Vagina (tissue), 2 donors: ENCODE results near the gene PRKAR1B. TPM values are rescaled to one million over a fixed set of nuclear protein-coding genes. Genes with fewer than 3 reads are reported as not detected.

ENCODE experiments used
- DNase-seq, 2 donors: peaks; one replicate each; pipeline ENCODE4 v3.0.0-alpha.2; 2017; ENCODE audit errors: extremely low spot score in 2 of 2
- H3K27ac ChIP-seq: fragments of 200-600 bp; sonication (generic); one replicate; pipeline ENCODE4 v1.5.1; 2019
- H3K27me3 ChIP-seq: fragments of 200-600 bp; sonication (generic); one replicate; pipeline ENCODE4 v1.5.1; 2019
- H3K36me3 ChIP-seq, 2 donors: fragments of 200-600 bp; sonication (generic); one replicate each; pipeline ENCODE4 v1.5.1; 2017 to 2019
- H3K4me1 ChIP-seq: fragments of 200-600 bp; sonication (generic); one replicate; pipeline ENCODE4 v1.5.1; 2019
- H3K4me3 ChIP-seq, 2 donors: fragments of 200-600 bp; sonication (generic); 1 replicate in 1 of 2; 2 replicates in 1 of 2; pipeline ENCODE4 v1.5.1; 2016 to 2019
- H3K9me3 ChIP-seq: fragments of 200-600 bp; sonication (generic); one replicate; pipeline ENCODE4 v1.5.1; 2019
- CTCF ChIP-seq, 3 experiments: fragments of 450-650 bp in 2 of 3; fragments of 200-600 bp in 1 of 3; sonication (generic) in 1 of 3; IDR thresholded peaks; one replicate each; pipeline ENCODE4 v1.5.1; 2017 to 2019; ENCODE audit warnings: antibody characterized with exemption in 3 of 3, mild to moderate bottlenecking in 2 of 3, moderate library complexity in 2 of 3
- POLR2A ChIP-seq, 2 donors: fragments of 450-650 bp; IDR thresholded peaks; one replicate each; pipeline ENCODE4 v1.6.1; 2017; ENCODE audit warnings: antibody characterized with exemption in 2 of 2, mild to moderate bottlenecking in 2 of 2, moderate library complexity in 2 of 2
- POLR2AphosphoS5 ChIP-seq, 2 donors: sonication (generic); formaldehyde crosslinking; IDR thresholded peaks; one replicate each; pipeline ENCODE4 v1.9.0; 2017; ENCODE audit warnings: antibody characterized with exemption in 2 of 2, mild to moderate bottlenecking in 2 of 2, low read depth in 1 of 2; ENCODE audit not compliant: insufficient read depth in 1 of 2
- intact Hi-C: fragments of 100-400 bp; cut with DNase I; formaldehyde crosslinking; loops from one replicate; pipeline ENCODE4 v1.15.1; 2023
- total RNA-seq: library from RNA; depleted of rRNA; stranded (reverse); fragments of >200 nt; gene quantifications from one replicate; pipeline ENCODE4 v1.2.3, GENCODE V29; 2016

PRKAR1B gene
- total RNA-seq, 1 donor from 2014 or later: 31.4 TPM

- no peak for DNase-seq
- Histone ChIP-seq H3K27ac (no peak overlapping the region), H3K4me1 (peaks cover 10% of the 10 kb centered on the region), H3K27me3 (no peaks in the 10 kb centered on the region), H3K4me3 (no peak overlapping the region), H3K9me3 (no peaks in the 10 kb centered on the region), H3K36me3 (no peaks in the 10 kb centered on the region)
- intact Hi-C loops: no loop called here
- TF ChIP-seq POLR2AphosphoS5 (IDR thresholded peaks at IDR 0.05; ENCODE audit: insufficient read depth in 1 of 2, low read depth in 1 of 2) (no peak), POLR2A (IDR thresholded peaks at IDR 0.05) (no peak), CTCF (IDR thresholded peaks at IDR 0.05) (no peak)
Measured at GRCh38 chr7:721619-722248, 5.3 kb downstream of the PRKAR1B start.

GRCh38 chr7:716636-717035 is 10.4 kb downstream of the PRKAR1B start:
- Histone ChIP-seq H3K27ac (no peak overlapping the region), H3K27me3 (no peaks in the 10 kb centered on the region), H3K36me3 (no peaks in the 10 kb centered on the region), H3K9me3 (no peaks in the 10 kb centered on the region), H3K4me3 (no peak overlapping the region), H3K4me1 (peaks cover 4% of the 10 kb centered on the region)
- TF ChIP-seq CTCF (IDR thresholded peaks at IDR 0.05) (no peak), POLR2AphosphoS5 (IDR thresholded peaks at IDR 0.05; ENCODE audit: insufficient read depth in 1 of 2, low read depth in 1 of 2) (no peak), POLR2A (IDR thresholded peaks at IDR 0.05) (no peak)
- DNase-seq: peak in 1 of 2 donors; percentile 61
- intact Hi-C loops: no loop called here

DNA sequence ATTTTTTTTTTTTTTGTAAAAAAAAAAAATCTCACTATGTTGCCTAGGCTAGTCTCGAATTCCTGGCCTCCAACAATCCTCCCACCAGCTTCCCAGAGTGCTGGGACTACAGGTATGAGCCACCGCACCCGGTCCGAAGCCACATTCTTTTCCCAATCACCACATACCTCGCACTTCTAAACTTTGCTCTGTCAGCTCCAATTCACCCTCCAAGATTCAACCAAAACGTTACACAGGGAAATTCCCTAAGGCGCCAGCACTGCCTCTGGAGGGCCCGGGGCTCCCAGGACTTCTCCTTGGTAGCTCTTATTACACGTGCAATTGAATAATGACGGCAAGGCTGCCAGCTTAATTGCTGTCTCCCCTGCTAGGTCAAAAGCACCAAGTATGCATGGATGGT is 10.9 kb downstream of the PRKAR1B start:
- H3K27ac ChIP-seq: no peak overlapping the region
- H3K4me3 ChIP-seq: no peak overlapping the region
- H3K27me3 ChIP-seq: no peaks in the 10 kb centered on the region
- intact Hi-C loops: no loop called here
- H3K36me3 ChIP-seq: no peaks in the 10 kb centered on the region
- DNase-seq: peak; percentile 46 to 69
- peaks cover 8% of the 10 kb centered on the region for H3K4me1 ChIP-seq
- H3K9me3 ChIP-seq: no peaks in the 10 kb centered on the region
- TF ChIP-seq POLR2A (IDR thresholded peaks at IDR 0.05): no peak
- TF ChIP-seq POLR2AphosphoS5 (IDR thresholded peaks at IDR 0.05; ENCODE audit: insufficient read depth in 1 of 2, low read depth in 1 of 2): no peak
- no peak for TF ChIP-seq CTCF (IDR thresholded peaks at IDR 0.05)

- no peaks in the 10 kb centered on the region for H3K9me3 ChIP-seq
- H3K4me1 ChIP-seq: peaks cover 13% of the 10 kb centered on the region
- no peak for DNase-seq
- no peaks in the 10 kb centered on the region for H3K36me3 ChIP-seq
- no peaks in the 10 kb centered on the region for H3K27me3 ChIP-seq
- intact Hi-C loops: no loop called here
- H3K4me3 ChIP-seq: no peak overlapping the region
- TF ChIP-seq POLR2AphosphoS5 (IDR thresholded peaks at IDR 0.05; ENCODE audit: insufficient read depth in 1 of 2, low read depth in 1 of 2): no peak
- TF ChIP-seq POLR2A (IDR thresholded peaks at IDR 0.05): no peak
- no peak for TF ChIP-seq CTCF (IDR thresholded peaks at IDR 0.05)
- H3K27ac ChIP-seq: no peak overlapping the region
Measured at GRCh38 chr7:714251-714671, 12.8 kb downstream of the PRKAR1B start.

DNA sequence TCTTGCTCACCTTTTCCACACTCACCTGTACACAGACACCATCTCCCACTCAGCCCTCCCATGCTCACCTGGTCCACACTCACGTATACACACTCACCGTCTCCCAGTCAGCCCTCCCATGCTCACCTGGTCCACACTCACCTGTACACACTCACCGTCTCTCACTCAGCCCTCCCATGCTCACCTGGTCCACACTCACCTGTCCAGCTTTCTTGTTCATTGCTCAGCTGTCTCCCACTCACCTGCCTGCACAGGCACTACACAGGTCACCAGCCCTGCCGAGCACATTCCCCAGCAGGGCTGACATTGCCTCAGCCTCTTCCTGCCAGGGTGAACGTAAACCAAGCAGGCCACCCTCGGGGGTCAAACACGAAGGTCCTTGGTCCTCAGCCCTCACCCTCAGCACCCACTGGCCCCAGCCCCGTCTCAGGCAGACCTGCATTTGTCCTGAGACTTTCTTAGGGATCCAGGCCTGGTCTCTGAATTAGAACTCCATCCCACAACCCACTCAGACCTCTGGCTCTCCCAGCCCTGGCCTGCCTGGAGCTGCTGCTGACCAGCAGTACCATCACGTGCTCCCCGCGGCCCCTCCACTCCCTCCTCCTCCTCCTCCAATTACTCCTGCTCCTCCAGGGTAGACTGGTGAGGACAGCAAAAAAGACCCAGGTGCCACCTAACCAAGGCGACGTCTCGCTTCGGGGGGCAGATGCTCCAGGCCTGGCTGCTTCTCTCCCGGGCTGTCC is 13.4 kb downstream of the PRKAR1B start:
- Histone ChIP-seq H3K4me1 (peaks cover 13% of the 10 kb centered on the region), H3K27me3 (no peaks in the 10 kb centered on the region), H3K36me3 (no peaks in the 10 kb centered on the region), H3K27ac (no peak overlapping the region), H3K9me3 (no peaks in the 10 kb centered on the region), H3K4me3 (no peak overlapping the region)
- TF ChIP-seq CTCF (IDR thresholded peaks at IDR 0.05): no peak
- no peak for TF ChIP-seq POLR2AphosphoS5 (IDR thresholded peaks at IDR 0.05; ENCODE audit: insufficient read depth in 1 of 2, low read depth in 1 of 2)
- TF ChIP-seq POLR2A (IDR thresholded peaks at IDR 0.05): no peak
- DNase-seq: peak in 1 of 2 donors; percentile 93
- intact Hi-C loops: no loop called here
